GM12873 (cell line): ENCODE data around the gene MRPL36.

ENCODE experiments used
- TF ChIP-seq, protein P1 (sequence below): IDR thresholded peaks from 2 replicates; pipeline ENCODE4 v1.5.1; 2012; ENCODE audit warnings: low read depth, mild to moderate bottlenecking, moderate library complexity, low read length, control low read depth; ENCODE audit not compliant: insufficient read depth; ENCODE audit errors: missing control alignments

The MRPL36 gene

DNA sequence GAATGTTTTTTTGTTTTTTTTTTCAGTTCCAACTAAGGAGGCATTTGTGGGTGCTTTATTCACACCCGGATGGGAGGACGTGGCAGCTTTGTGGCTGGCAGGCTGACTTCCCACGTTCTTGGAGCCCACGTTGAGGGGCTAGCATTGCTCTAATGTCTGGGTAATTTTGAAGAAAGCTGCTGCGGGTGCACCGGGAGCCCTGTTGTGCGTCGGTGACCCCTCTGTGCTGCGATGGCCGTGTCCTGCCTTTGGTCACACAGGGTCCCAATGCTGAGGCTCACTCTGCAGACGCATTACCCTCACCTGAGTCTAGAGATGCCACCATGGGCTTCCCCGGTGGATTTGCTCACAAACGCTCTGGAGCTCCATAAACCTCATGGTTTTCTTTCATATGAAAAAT lies 35.8 kb upstream of the MRPL36 start:
- TF ChIP-seq, protein P1, sequence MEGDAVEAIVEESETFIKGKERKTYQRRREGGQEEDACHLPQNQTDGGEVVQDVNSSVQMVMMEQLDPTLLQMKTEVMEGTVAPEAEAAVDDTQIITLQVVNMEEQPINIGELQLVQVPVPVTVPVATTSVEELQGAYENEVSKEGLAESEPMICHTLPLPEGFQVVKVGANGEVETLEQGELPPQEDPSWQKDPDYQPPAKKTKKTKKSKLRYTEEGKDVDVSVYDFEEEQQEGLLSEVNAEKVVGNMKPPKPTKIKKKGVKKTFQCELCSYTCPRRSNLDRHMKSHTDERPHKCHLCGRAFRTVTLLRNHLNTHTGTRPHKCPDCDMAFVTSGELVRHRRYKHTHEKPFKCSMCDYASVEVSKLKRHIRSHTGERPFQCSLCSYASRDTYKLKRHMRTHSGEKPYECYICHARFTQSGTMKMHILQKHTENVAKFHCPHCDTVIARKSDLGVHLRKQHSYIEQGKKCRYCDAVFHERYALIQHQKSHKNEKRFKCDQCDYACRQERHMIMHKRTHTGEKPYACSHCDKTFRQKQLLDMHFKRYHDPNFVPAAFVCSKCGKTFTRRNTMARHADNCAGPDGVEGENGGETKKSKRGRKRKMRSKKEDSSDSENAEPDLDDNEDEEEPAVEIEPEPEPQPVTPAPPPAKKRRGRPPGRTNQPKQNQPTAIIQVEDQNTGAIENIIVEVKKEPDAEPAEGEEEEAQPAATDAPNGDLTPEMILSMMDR, result no peak

DNA sequence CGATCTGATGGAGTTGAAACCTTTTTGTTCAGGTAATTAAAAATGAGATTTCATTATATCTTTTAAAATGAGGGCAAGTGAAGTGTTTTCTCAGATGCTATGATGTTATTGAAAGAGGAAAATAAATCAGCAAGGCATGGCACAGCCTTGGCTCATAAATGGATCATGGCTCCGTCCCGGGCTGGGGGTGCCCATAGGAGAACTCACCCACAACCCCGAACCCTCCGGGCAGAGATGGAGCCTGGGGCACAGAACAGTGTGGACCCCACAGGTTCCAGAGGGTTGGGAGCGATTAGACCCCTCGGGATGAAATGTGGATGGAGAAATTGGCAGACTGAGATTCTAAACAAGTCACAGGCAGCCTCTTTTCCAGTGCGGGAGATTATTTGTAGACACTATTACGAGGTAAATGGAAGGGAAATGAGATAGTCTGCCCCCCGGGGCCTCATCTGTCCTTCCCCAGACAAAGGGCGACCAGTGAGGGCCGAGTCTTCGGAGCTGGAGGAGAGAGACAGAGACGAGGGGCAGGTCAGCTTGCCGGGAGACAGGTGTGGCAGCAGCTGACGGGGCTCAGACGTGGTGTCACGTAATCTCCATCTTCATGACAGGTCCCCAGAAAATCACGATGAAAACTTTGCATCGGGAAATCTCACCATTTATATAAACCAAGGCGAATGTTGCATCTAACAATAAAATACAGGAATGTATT lies 35.2 kb upstream of the MRPL36 start:
- TF ChIP-seq, protein P1, result no peak

DNA sequence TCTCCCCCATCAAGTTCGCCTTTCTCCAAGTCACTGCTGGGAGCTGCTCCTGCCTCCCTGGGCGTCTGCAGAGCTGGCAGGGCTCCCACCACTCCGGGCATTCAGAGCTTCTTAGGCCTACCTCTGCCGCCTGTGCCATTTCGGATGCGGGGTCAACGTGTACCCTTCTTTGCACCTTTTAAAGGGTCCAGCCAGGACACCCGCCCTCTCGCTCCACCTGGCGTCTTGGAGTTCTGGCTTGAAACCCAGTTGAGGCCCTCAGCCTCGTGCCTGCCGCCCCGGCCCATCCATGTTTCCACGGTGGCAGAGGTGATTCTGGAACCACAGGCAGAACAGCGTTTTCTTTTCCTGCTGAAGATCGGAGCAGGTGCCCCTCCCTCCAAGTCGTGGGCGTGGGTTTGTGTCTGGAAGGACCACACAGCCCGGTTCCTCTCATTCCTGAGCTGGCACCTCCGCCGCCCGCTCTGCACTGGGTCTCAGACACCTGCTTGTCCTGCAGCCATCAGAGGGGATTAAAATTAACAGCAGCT lies 34.5 kb upstream of the MRPL36 start:
- TF ChIP-seq, protein P1, result no peak

DNA sequence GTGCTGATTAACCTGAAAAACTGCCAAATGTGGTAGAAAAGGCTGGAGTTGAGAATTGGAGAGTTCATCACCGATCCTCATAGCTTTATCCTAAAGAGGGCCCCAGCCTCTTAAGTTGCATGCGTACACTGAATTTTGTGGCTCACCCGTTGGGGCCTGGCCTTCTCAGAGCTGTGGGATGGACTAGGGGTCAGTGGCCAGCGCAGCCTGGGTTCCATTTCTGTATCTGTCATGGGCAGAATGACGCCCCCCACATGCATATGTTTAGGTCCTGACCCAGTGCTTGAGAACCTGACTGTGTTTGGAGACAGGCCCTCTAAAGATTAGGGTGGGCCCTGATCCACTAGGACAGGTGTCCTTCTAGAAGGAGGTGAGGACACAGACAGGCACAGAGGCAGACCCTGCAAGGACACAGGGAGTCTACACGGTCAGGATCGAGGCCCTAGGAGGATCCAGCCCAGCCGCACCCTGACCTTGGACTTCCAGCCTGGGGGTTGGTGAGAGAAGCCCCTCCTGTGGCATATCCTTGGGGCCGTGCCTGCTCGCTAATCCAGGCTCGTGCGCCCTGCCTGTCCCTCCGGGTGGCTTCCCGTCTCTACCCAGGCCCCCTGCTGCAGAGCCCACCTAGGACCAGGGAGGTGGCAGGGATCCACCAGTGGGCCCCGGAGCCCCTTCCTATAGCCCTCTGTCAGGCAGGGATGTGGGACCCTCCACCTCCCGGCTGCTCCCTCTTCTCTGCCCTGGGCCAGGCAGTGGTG lies 33.8 kb upstream of the MRPL36 start:
- TF ChIP-seq, protein P1, result no peak

DNA sequence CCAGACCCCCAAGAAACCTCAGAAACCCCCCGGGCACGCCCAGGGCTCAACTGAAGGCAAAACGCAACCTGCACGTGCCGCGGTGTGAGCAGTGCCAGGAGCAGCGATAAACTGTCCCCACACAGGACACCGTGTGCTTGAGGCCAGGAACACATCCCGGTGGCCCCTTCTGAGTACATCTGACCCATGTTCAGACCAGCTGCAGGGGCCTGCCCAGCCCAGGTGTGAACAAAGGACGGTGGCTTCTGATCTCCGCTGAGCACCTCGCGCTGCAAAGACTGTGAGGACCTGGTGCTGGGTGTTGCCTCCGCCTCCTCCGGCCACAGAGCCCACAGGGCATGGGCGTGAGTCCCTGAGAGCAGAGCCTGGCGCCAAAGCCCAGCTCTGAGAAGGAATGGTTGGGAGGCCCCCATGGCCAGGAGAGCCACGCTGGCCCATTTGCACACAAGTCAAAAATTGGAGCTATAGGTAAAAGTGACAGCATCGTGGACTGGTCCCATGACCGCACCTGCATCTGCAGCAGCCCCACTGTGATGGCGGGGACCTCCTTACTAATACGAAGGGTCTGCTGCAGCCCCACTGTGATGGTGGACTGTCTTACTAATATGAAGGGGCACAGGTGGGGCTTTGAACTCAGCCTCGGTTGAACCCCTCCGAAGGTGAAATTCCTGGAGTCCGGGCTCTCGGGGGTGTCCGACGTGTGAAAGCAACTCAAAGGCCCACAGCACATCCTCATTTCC lies 33.0 kb upstream of the MRPL36 start:
- TF ChIP-seq, protein P1, result no peak

DNA sequence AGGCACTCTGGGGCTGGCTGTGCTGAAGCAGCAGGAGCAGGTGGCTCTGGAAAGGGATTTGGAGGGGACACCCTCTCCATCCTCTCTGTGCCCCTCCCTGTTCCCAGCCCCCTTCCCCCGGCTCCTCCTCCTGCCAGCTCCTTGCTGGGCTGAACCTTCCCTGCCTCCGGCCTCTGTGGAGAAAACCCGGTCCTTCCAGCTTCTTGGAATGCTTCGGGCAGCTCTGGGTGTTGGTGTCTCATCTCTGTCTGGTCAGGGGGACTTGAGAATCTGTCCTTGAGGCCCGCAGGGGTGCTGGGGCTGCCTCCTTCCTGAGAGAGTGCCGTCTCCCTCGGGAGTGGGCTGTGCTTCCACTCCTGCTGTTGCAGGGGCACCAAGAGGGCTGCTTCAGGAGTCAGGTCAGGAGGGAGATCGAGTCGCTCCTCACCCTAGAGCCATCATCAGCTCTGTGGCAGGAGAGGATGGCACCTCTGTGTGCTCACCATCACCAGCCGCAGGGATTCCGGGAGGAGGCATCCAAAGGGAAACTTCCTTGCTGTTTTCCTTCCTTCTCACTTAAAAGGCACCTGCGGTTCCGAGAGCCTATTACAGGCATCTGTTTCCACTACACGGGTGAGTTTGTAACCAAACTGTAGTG lies 32.2 kb upstream of the MRPL36 start:
- TF ChIP-seq, protein P1, result no peak
